ENCODE measurements around the gene C20orf204. TPM values are rescaled to one million over a fixed set of nuclear protein-coding genes. Genes with fewer than 3 reads are reported as not detected.
A peak's percentile ranks its signal among the peaks of the same experiment; 100 is the strongest.

Gene C20orf204
- total and polyA plus RNA-seq, 7 donors = 0.25 to 0.71 (median 0.52) TPM; not detected in 1

DNA sequence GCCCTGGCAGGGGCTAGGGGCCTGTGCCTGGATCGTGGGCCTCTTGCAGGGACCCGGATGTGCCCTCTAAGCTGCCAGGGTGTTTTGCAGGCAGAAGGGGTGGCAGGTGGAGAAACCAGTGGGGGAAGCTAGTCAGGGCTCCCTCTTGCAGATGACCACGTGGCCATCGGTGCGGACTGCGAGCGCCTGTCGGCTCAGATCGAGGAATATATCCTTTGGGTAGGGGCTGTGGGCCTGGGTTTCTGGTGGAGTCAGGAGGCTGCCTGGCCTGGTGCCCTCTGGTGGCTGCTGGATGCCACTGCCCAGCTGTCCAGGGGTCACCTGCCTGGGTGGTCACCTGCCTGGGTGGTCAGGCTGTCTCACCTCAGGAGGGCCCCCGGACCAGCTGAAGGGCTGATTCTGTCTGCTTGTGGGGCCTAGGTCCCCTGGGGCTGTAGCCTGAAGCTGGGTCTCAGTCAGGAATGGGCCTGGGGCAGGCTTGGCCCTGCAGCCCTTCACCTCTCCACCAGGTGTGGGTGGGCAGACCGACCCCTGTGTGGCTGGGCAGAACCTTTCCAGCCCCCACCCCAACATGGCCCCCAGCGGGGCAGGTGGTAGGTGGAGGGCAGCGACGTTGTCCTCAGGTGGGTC, 33.7 kb downstream of the C20orf204 start:
- intact Hi-C loops (cut with DNase I) = no loop called here
- Histone ChIP-seq H3K27me3 (ENCODE audit: insufficient read depth in 3 of 3, low read length in 2 of 3) (no peaks in the 10 kb centered on the region), H3K27ac (no peak overlapping the region), H3K9me3 (no peaks in the 10 kb centered on the region), H3K36me3 (ENCODE audit: insufficient read depth in 1 of 2, low read depth in 1 of 2) (peaks cover 0 to 10% of the 10 kb centered on the region in 2 donors), H3K4me3 (no peak overlapping the region), H3K4me1 (no peaks in the 10 kb centered on the region)
- ATAC-seq (peak in 3 of 4 donors; percentile 38 to 50 (median 39)), DNase-seq (no peak)
- 51 to 63% (median 59%) methylated on average over 14 of the region's 14 CpGs for WGBS, 3 donors
- TF ChIP-seq, protein P1, sequence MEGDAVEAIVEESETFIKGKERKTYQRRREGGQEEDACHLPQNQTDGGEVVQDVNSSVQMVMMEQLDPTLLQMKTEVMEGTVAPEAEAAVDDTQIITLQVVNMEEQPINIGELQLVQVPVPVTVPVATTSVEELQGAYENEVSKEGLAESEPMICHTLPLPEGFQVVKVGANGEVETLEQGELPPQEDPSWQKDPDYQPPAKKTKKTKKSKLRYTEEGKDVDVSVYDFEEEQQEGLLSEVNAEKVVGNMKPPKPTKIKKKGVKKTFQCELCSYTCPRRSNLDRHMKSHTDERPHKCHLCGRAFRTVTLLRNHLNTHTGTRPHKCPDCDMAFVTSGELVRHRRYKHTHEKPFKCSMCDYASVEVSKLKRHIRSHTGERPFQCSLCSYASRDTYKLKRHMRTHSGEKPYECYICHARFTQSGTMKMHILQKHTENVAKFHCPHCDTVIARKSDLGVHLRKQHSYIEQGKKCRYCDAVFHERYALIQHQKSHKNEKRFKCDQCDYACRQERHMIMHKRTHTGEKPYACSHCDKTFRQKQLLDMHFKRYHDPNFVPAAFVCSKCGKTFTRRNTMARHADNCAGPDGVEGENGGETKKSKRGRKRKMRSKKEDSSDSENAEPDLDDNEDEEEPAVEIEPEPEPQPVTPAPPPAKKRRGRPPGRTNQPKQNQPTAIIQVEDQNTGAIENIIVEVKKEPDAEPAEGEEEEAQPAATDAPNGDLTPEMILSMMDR (IDR thresholded peaks at IDR 0.05) = peak; percentile 42

DNA sequence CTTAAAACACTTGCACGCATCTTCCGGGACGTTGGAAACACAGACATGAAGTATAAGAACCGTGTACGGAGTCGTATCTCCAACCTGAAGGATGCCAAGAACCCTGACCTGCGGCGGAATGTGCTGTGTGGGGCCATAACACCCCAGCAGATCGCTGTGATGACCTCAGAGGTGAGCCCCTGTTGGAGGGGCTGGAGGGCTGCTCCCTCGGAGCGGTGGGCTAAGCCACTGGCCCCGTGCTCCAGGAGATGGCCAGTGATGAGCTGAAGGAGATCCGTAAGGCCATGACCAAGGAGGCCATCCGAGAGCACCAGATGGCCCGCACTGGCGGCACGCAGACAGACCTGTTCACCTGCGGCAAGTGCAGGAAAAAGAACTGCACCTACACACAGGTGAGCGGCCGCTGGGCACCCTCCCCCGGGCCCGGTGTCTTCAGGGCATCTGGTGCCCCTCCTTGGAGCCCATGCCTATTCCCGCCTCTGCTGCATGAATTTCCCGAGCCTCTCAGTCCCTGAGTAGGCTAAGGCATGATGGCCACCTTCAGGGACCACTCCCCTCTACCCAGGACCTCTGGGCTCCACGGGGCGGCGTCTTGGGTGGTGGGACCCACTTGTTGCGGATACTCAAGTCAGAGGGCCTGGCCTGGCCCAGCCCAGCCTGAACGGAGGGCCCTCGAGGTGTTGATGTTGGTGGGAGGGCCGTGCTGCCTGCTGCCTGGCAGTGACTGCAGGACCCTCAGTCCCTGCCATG, 34.4 kb downstream of the C20orf204 start:
- Histone ChIP-seq H3K27me3 (ENCODE audit: insufficient read depth in 3 of 3, low read length in 2 of 3) (no peaks in the 10 kb centered on the region), H3K9me3 (no peaks in the 10 kb centered on the region), H3K36me3 (ENCODE audit: insufficient read depth in 1 of 2, low read depth in 1 of 2) (peaks cover 0 to 10% of the 10 kb centered on the region in 2 donors), H3K4me3 (no peak overlapping the region), H3K4me1 (no peaks in the 10 kb centered on the region), H3K27ac (no peak overlapping the region)
- ATAC-seq (no peak), DNase-seq (no peak)
- intact Hi-C loops (cut with DNase I) = no loop called here
- 92 to 95% (median 93%) methylated on average over 31 of the region's 31 CpGs for WGBS, 3 donors
- TF ChIP-seq, protein P1 (IDR thresholded peaks at IDR 0.05) = no peak

GRCh38 chr20:64071341-64072332, 35.7 kb downstream of the C20orf204 start:
- WGBS, 3 donors = 88 to 90% (median 89%) methylated on average over 28 to 30 of the region's 30 CpGs
- intact Hi-C loops (cut with DNase I) = no loop called here
- H3K36me3 ChIP-seq (ENCODE audit: insufficient read depth in 1 of 2, low read depth in 1 of 2) = peaks cover 0 to 10% of the 10 kb centered on the region in 2 donors

DNA sequence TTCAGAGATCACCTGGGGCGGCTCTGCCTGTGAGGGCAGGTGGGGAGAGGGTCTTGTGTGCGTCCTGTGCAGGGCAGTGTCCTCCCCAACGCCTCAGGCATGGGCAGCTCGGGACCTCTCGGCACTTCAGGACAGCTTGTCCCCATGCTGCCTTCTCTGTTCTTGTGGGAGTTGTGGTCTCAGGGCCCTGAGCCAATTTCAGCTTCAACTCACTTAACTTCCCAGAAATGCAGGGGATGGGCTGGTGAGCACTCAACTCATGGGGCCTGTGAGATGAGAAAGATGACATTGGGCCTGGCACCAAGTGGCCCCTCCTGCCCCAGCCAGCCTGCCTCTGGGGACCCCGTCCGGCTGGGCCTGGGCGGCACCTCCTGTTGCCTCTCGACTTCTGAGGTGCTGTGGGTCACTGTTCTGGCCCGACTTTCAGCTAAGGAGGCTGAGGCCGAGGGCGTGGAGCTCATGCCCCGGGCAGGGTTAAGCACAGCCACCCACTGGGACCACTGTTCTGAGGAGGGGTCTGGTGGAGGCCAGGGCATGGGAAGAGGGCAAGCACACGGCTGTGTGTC, 36.6 kb downstream of the C20orf204 start:
- DNase-seq (no peak), ATAC-seq (no peak)
- H3K4me3 ChIP-seq = no peak overlapping the region
- peaks cover 0 to 10% of the 10 kb centered on the region in 2 donors for H3K36me3 ChIP-seq (ENCODE audit: insufficient read depth in 1 of 2, low read depth in 1 of 2)
- 83 to 86% (median 83%) methylated on average over 14 of the region's 14 CpGs for WGBS, 3 donors
- TF ChIP-seq, protein P1 (IDR thresholded peaks at IDR 0.05) = no peak
- intact Hi-C loops (cut with DNase I) = no loop called here
- no peaks in the 10 kb centered on the region for H3K4me1 ChIP-seq
- H3K27ac ChIP-seq = no peak overlapping the region
- no peaks in the 10 kb centered on the region for H3K27me3 ChIP-seq (ENCODE audit: insufficient read depth in 3 of 3, low read length in 2 of 3)
- no peaks in the 10 kb centered on the region for H3K9me3 ChIP-seq

More at GRCh38 chr20:64071341-64072332, 35.7 kb downstream of the C20orf204 start:
- no peaks in the 10 kb centered on the region for H3K27me3 ChIP-seq (ENCODE audit: insufficient read depth in 3 of 3, low read length in 2 of 3)
- ATAC-seq (no peak), DNase-seq (no peak)
- H3K27ac ChIP-seq = no peak overlapping the region
- H3K4me3 ChIP-seq = no peak overlapping the region
- no peaks in the 10 kb centered on the region for H3K9me3 ChIP-seq
- no peaks in the 10 kb centered on the region for H3K4me1 ChIP-seq
- TF ChIP-seq, protein P1 (IDR thresholded peaks at IDR 0.05) = no peak
